DMS53 (cell line): ENCODE results near the gene GABRR1.

Source experiments
- DNase-seq: peaks from one replicate; lab custom pipeline; 2025; lab: John Stamatoyannopoulos, UW

The GABRR1 gene

GRCh38 chr6:89215391-89215790, 1.8 kb downstream of the GABRR1 start:
- no peak for DNase-seq

- DNase-seq, result no peak
These were observed 3.0 kb downstream of the GABRR1 start for GRCh38 chr6:89214197-89214596.

GRCh38 chr6:89212472-89212871, 4.7 kb downstream of the GABRR1 start:
- no peak for DNase-seq

GRCh38 chr6:89209457-89209856, 7.7 kb downstream of the GABRR1 start:
- no peak for DNase-seq

- DNase-seq, result no peak
These were observed 8.6 kb downstream of the GABRR1 start for GRCh38 chr6:89208551-89208950.

DNA sequence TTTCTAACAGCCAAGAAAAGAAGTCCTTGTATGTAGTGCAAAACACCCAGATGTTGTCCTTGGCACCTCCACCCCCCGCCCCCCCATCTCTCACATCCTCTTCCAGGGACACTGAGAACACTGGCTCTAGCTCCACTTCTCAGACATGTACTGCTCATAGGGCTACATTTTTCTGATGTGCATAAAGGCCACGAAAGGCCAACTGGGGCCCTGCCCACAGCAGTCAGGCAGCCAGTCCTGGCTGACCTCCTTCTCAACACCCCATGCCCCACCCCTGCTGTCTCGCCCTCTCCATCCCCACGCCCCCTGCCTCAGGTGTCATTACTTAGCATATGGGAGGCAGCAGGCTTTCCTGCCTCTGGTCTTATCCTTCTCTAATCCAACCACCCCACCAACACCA, 11.3 kb downstream of the GABRR1 start:
- no peak for DNase-seq

DNA sequence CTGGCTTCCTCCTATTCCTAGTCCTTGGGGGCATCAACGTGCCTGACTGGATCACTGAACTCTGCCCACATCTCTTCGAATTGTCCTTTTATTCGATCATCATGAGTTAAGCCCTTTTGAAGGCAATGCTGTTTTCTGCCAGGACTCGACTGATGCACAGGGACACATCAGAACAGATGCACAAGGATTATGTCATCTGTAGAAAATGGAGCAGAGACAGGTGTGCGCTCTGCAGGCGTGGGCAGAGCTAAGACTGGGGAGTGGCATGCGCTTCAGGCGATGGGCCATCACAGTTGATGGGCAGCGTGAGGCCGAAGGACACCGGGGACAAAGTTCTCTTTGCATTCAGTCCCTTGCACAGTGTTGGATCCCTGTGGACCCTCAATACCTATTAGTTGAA, 13.1 kb downstream of the GABRR1 start:
- DNase-seq, result no peak

- no peak for DNase-seq
These were observed 16.4 kb downstream of the GABRR1 start for GRCh38 chr6:89200706-89201215.

DNA sequence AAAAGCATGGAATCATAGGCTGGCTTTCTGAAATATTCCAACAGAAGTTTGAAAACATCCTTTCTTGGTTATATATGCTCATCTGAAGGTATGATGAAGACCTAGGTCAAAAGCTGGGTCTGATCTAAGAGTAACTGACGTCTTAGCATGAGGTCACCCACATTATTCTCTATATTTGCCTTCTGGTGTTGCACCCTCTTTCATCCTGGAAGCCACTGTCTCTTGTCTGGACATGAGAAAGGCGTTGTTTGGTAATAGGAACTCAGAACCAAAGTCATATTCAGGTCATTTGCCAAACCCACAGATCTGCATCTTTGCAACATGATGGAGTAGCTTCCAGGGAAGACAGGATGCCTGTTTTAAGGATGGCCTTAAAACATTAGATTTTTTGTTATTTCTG, 17.6 kb downstream of the GABRR1 start:
- DNase-seq, result no peak

GRCh38 chr6:89198235-89198634, 18.9 kb downstream of the GABRR1 start:
- DNase-seq, result no peak

DNA sequence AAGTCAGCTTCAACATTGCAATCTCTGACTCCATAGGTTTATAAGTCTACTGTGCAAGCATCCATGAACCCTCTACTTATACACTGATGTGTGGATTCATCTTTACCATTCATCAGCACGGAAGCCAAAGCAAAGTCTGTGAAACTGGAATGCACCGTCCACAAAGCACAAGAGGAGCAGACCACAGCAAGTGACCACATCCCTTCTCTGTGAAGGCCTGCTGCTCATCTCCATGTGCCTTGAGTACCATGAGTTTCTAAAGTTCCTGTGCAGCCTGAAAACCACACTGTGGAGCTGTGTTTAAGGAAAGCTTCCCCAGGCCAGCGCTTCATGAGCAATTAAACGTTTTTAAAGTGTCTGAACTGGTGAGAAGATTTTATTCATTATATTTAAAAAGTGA, 20.0 kb downstream of the GABRR1 start:
- DNase-seq, result no peak

DNA sequence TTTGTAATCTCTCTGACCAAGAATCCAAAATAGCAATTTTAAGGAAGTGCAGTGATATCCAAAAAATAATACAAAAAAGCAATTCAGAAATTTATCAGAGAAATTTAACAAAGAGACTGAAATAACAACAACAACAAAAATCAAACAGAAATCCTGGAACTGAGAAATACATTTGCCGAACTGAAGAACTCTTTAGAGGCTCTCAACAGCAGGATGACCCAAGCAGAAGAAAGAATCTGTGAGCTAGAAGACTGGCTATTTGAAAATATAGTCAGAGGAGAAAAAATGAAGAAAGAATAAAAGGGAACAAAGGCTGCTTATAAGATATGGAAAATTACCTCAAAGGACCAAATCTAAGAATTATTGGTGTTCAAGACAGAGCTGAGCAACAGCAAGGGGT, 22.6 kb downstream of the GABRR1 start:
- DNase-seq, result no peak

- DNase-seq, result no peak
These were observed 26.4 kb downstream of the GABRR1 start for GRCh38 chr6:89190741-89191140.

DNA sequence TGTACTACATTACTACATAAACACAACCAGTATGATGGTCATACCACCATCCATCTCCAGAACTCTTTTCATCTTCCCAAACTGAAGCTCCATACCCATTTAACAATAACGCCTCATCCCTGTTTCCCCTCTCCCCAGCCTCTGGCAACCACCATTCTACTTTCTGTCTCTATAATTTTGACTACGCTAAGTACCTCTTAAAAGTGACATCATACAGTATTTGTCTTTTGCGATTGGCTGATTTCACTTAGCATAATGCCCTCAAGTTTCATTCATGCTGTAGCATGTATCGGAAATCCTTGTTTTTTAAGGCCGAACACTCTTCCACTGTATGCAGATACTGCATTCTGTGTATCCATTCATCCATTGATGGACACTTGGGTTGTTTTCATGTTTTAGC, 29.7 kb downstream of the GABRR1 start:
- DNase-seq, result no peak

DNA sequence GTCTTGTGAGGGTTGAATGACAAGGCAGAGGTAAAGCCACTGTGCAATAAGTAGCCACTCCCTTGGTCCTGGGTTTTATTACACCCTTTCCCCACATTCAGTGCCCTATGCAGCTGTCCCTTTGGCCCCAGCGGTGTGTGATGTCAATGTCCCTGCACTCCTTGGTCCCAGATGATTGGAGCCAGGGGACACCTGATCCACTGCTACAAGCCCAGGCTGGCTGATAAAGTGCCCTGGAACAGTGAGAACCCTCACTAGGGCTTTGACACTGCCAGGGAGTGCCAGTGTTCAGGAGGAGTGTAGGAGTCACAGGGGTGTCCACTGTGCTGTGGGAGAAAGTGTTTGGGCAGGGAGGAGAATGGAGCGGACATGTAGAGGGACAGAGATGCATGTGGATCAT, 30.4 kb downstream of the GABRR1 start:
- no peak for DNase-seq

DNA sequence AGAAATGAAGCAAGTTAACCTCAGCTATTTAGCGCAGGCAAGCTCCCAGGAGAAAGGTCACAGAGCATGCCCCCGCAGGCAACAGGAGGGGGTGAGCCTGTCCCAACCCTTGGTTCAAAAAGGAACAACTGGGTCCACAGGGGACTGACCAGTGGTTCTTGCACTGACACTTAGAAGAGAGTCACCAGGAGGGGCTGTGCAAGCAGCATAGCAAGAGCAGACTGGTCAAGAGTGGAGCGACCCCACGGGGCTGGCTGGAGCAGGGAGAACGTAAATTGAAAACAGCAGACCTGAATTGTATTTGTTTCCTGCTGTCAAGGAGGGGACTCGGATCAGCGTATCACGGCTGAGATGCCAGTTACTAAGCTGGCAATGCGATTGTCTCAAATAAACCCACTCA, 32.8 kb downstream of the GABRR1 start:
- no peak for DNase-seq

GRCh38 chr6:89183294-89183693, 33.9 kb downstream of the GABRR1 start:
- no peak for DNase-seq

DNA sequence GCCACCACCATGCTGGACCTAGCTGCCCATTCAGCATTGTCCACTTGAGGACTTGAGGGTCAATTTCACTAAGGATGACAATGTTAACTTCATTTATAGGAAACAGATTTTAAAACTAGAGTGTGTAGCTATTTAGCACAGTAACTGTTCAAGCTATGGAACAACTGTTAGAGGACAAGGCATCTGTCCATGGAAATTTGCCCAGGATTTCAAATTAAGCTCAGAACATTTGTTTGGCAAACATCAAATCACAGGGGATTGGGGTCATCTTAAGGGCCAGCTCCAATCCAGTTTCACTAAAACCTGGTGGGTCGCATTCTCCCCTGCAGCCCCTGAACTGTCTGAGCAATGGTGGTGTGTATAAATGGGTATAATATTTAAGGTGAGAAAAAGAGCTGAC, 36.2 kb downstream of the GABRR1 start:
- no peak for DNase-seq

DNA sequence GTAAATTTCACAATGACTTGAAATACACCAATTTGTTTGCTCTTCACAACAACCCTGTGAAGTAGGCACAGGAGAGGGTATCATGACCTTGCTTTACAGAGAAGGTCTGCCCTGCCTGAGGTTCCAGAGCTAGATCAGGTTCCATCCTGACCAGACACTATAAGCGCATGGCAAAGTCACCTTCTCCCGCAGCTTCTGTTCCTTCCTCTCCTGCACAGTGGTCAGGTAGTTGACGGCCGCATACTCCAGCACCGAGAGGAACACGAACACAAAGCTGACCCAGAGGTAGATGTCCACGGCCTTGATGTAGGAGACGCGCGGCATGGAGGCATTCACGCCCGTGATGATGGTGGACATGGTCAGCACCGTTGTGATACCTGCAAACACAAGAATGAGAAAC, 37.0 kb downstream of the GABRR1 start:
- no peak for DNase-seq

DNA sequence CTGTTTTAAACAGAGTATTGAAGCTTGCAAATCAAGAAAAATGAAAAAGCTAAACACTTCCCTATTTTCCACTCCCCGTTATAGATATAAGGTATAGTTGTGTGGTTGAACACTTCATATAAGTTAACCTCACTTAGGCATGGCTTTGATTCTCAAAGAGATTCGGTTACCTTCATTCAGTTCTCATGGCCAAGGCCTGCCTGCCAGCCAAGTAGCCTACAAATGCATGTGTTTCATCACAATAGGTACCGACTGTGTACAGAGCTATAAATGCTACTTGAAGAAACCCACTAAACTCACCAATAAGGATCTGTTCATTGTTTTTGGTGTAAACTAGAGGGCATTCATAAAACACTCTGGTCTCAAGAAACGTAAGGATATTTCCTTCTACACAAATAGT, 43.5 kb downstream of the GABRR1 start:
- no peak for DNase-seq

DNA sequence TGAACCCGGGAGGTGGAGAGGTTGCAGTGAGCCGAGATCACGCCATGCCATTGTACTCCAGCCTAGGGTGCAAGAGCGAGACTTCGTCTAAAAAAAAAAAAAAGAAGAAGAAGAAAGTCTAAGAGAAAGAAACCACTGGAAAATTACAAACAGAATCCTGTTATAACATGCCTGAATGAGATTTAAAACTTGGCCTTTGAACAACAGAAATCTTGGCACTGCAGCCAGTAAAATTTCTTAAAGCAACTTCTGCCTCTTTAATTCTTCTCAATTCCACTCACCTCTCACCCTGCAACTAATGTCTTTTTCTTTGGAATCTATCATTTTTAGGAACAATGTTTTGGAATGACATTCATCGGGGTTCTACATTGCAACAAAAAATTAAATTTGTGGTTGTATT, 45.0 kb downstream of the GABRR1 start:
- DNase-seq, result no peak

DNA sequence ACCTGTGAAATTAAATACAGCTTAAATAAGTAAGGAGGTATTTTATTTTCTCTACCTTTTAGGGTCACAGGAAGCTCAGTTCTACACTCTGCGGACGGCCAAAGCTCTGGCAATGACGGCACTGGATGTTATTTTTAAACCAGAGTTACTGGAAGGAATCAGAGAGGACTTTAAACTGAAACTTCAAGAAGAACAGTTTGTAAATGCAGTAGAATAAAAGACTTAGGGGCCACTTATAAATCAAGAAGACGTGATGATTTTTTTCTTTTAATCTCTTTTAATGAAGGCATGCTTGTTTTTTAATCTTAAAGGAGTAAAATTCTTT, 55.1 kb downstream of the GABRR1 start:
- no peak for DNase-seq

DNA sequence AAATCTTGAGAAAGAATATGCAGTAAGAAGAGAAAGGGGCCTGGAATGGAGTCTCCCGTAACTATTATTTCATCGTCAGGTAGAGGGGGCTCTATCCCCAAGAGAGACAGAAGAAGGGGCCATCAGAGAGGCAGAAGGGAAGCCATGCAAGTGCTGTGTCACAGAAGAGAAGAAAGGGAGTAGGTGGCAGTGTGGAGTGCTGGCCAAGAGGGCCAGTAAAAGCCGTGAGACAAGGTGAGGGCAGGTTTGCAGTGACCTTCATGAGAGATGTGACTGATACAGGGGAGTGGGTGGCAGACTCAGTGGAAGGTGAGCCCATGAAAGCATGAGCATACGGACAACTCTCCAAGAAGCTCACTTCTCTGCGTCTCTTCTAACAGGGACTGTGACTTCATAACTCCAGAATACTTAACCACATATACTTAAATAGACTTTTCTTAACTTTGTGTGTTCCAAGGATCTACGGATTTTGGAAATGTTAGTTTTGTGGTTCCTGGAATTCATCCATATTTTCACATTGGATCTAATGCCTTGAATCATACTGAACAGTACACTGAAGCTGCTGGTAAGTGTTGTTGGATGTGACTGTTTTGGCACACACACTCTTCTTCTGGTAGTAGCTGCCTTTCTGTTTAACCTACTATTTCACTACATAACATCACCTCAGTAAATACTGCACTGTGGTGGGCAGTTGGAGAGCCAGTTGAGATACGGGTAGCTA, 55.7 kb downstream of the GABRR1 start:
- no peak for DNase-seq

DNA sequence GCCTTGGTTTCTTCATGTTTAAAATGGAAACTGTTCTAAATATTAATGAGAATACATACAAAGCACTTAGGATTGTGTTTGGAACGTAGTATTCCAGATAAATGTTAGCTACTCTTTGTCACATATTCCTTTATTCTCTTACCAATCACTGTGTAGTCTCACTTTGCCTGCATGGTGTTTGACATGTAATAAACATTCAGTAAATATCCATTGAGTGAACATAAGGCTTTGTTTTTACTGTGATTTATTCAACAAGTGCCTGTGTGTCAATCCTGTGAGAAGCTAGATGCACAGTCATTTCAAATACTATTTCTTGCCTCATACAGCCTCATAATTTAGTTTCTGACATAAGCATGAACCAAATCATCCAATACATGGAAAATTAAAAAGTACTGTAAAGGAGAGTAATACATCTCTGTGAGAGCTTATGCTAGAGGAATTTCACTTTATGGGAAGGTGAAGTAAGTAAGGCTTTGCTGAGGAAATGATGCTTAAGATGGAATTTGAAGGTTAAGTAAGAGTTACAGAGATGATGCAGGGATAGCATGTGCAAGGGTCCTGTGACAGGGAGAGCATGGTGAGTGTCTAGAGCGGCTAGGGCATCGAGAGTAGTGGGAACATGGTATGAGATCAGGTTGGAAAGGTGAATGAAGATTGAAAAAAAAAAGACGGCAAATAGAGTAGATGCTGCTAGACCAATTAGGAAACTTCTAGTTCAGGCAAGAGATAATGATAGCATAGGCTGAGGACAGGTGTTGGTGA, 56.6 kb downstream of the GABRR1 start:
- DNase-seq, result no peak
